Neuronal stem cell (in vitro differentiated cells): ENCODE results near the gene OSER1.

Experiments
- DNase-seq: peaks from one replicate; pipeline ENCODE4 v3.0.0-alpha.2; 2013; ENCODE audit warnings: low spot score
- H2AFZ ChIP-seq: one replicate; pipeline ENCODE4 v1.6.1; 2013; ENCODE audit warnings: mild to moderate bottlenecking, low read length, inconsistent platforms
- H2AK5ac ChIP-seq: 2 replicates; pipeline ENCODE4 v1.6.1; 2013; ENCODE audit warnings: low read depth, mild to moderate bottlenecking, inconsistent platforms, low read length, moderate library complexity, mixed read lengths
- H2BK120ac ChIP-seq: 2 replicates; pipeline ENCODE4 v1.6.1; 2013; ENCODE audit warnings: low read depth, mild to moderate bottlenecking, inconsistent platforms, low read length, moderate library complexity, mixed read lengths
- H2BK12ac ChIP-seq: one replicate; pipeline ENCODE4 v1.6.1; 2013; ENCODE audit warnings: low read length, inconsistent platforms
- H2BK15ac ChIP-seq: 2 replicates; pipeline ENCODE4 v1.6.1; 2013; ENCODE audit warnings: mild to moderate bottlenecking, low read length, inconsistent platforms, mixed read lengths
- H2BK5ac ChIP-seq: one replicate; pipeline ENCODE4 v1.6.1; 2013; ENCODE audit warnings: inconsistent platforms, mild to moderate bottlenecking, low read length, moderate library complexity
- H3K14ac ChIP-seq: one replicate; pipeline ENCODE4 v1.6.1; 2013; ENCODE audit warnings: low read length, inconsistent platforms
- H3K18ac ChIP-seq: 2 replicates; pipeline ENCODE4 v1.6.1; 2013; ENCODE audit warnings: low read length, inconsistent platforms
- H3K23ac ChIP-seq: 2 replicates; pipeline ENCODE4 v1.6.1; 2013; ENCODE audit warnings: low read depth, mild to moderate bottlenecking, mixed read lengths, low read length, inconsistent platforms; ENCODE audit not compliant: poor library complexity
- H3K27ac ChIP-seq: replicated peaks from 3 replicates; pipeline ENCODE4 v1.5.1; 2013; ENCODE audit warnings: low read length, inconsistent platforms
- H3K27me3 ChIP-seq, 3 experiments: 2 replicates each; pipeline ENCODE4 v1.6.1; 2013; ENCODE audit warnings: low read length in 3 of 3, mild to moderate bottlenecking in 2 of 3, inconsistent platforms in 1 of 3, low read depth in 1 of 3, mixed read lengths in 1 of 3, moderate library complexity in 1 of 3; ENCODE audit not compliant: control insufficient read depth in 3 of 3, insufficient read depth in 3 of 3
- H3K36me3 ChIP-seq, 2 donors: replicated peaks in 1 of 2; 2 replicates each; pipeline ENCODE4 v1.6.1; 2013; ENCODE audit warnings: low read length in 2 of 2; ENCODE audit not compliant: control insufficient read depth in 2 of 2, insufficient read depth in 2 of 2
- H3K4ac ChIP-seq: 2 replicates; pipeline ENCODE4 v1.6.1; 2013; ENCODE audit warnings: inconsistent platforms, mild to moderate bottlenecking, low read length, moderate library complexity
- H3K4me1 ChIP-seq, 2 donors: 1 replicate in 1 of 2; 2 replicates in 1 of 2; pipeline ENCODE4 v1.6.1; 2013; ENCODE audit warnings: low read length in 2 of 2, low read depth in 1 of 2; ENCODE audit not compliant: control insufficient read depth in 2 of 2, insufficient read depth in 1 of 2
- H3K4me2 ChIP-seq: one replicate; pipeline ENCODE4 v1.6.1; 2013; ENCODE audit warnings: mild to moderate bottlenecking, low read length, inconsistent platforms; ENCODE audit not compliant: insufficient read depth, poor library complexity, severe bottlenecking
- H3K4me3 ChIP-seq, 2 donors: 2 replicates each; pipeline ENCODE4 v1.5.1; 2013; ENCODE audit warnings: low read length in 2 of 2, mild to moderate bottlenecking in 2 of 2, inconsistent platforms in 1 of 2, moderate library complexity in 1 of 2
- H3K79me1 ChIP-seq: one replicate; pipeline ENCODE4 v1.6.1; 2013; ENCODE audit warnings: low read depth, mild to moderate bottlenecking, inconsistent platforms, low read length, moderate library complexity
- H3K9ac ChIP-seq: one replicate; pipeline ENCODE4 v1.6.1; 2013; ENCODE audit warnings: mild to moderate bottlenecking, low read depth, low read length, inconsistent platforms; ENCODE audit not compliant: poor library complexity
- H3K9me3 ChIP-seq, 2 donors: replicated peaks in 1 of 2; 2 replicates each; pipeline versions ENCODE3 to v1.6.1; 2013; ENCODE audit warnings: low read length in 2 of 2, mild to moderate bottlenecking in 2 of 2, inconsistent platforms in 1 of 2, low read depth in 1 of 2, mixed read lengths in 1 of 2, moderate library complexity in 1 of 2; ENCODE audit not compliant: control insufficient read depth in 2 of 2, insufficient read depth in 1 of 2
- H4K8ac ChIP-seq: one replicate; pipeline ENCODE4 v1.6.1; 2013; ENCODE audit warnings: low read depth, mild to moderate bottlenecking, inconsistent platforms, low read length, moderate library complexity
- H4K91ac ChIP-seq: one replicate; pipeline ENCODE4 v1.6.1; 2013; ENCODE audit warnings: low read length, low read depth, mild to moderate bottlenecking, inconsistent platforms; ENCODE audit not compliant: poor library complexity
- WGBS, 2 donors: extraction: QIAGEN DNeasy Blood & Tissue Kit; methylation state at CpG; one replicate each; pipeline ENCODE4 v1.1.7; 2013; ENCODE audit warnings: missing lambda C conversion rate in 2 of 2, mixed read lengths in 1 of 2; ENCODE audit not compliant: insufficient read length in 2 of 2, insufficient replicate concordance in 1 of 2; ENCODE audit errors: extremely low coverage in 2 of 2; 5-methylcytosine and 5-hydroxymethylcytosine counted together

OSER1 gene

DNA sequence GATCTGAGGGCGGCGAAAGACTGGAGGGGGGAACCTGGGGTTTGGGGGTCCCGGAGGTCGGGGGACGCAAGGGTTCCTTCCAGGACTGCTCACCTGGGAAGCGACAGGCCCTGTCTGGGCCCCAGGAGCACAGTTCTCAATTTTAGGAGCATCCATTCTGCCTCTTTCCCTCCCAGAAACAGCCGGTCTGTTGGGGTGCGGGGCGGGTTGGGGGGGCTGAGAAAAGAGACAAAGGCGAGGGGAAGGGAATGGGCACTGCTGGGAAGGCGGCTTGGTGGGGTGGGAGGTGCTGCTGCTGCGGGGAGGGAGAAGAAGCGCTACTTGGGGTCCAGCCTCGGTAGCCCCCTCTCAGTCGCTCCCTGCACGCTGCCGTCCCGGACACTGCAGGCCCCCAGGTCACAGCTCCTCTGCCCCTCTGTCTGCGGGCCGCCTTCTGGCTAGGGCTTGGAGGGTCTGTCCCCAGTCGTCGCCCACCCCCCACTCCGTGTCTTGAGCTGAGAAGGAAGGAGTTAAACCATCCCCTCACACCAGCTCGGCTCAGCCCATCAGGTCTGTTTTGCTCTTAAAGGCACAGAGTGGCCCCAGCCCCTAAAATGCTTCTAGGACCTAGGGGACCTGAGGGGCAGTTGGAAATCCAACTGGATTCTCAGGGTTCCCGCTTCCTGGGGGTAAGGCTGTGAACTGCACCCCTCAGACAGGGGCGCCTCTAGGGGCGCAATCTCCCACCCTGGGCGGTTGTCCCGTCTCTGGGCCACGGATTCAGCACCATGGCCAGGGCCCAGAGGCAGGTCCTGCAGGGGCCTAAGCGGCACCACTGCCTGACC lies 37.2 kb upstream of the OSER1 start:
- Histone ChIP-seq H3K9ac (no peak overlapping the region), H2AFZ (peak overlapping the region; percentile 98), H2AK5ac (no peak overlapping the region), H2BK12ac (no peak overlapping the region), H3K4me1 (peaks cover 3 to 5% of the 10 kb centered on the region in 2 donors), H3K36me3 (no peaks in the 10 kb centered on the region), H4K91ac (no peak overlapping the region), H3K18ac (no peak overlapping the region), H3K14ac (no peak overlapping the region), H3K4ac (no peak overlapping the region), H3K27me3 (peaks cover 0 to 8% (median 4%) of the 10 kb centered on the region in 3 experiments), H2BK15ac (no peak overlapping the region), H3K27ac (no peak overlapping the region), H3K4me2 (peak overlapping the region; percentile 79), H2BK5ac (peak overlapping the region; percentile 59), H3K9me3 (no peaks in the 10 kb centered on the region), H2BK120ac (no peak overlapping the region), H4K8ac (no peak overlapping the region), H3K4me3 (peak overlapping the region; percentile 61 to 78), H3K23ac (no peak overlapping the region), H3K79me1 (no peaks in the 10 kb centered on the region)
- WGBS, 2 donors = no CpG with 5 or more reads among the region's 31 CpGs
- DNase-seq = peak; percentile 78

DNA sequence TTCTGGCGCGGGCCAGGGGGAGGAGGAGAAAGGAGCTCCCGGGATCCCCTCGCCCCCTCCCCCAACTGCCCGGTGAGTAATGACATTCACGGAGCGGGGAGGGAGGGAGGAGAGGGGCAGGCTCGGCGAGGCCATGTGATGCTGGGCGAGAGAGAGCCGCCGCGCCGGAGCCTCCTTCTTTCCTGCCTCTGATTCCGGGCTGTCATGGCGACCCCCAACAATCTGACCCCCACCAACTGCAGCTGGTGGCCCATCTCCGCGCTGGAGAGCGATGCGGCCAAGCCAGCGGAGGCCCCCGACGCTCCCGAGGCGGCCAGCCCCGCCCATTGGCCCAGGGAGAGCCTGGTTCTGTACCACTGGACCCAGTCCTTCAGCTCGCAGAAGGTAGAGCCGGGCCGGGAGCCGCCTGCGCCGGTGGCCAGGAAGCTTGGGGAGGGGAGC lies 36.6 kb upstream of the OSER1 start, which contains the start of gene GDAP1L1:
TSS of gene GDAP1L1 (plus strand) at position 178 of the 441 bp plus-strand sequence. CDS start at position 205, 27 bp downstream.
- Histone ChIP-seq H3K4me3 (peak within 1 kb of the TSS; percentile 61 to 78), H3K9me3 (no peaks in the 10 kb centered on the region), H3K36me3 (no peaks in the 10 kb centered on the region), H3K18ac (peak within 1 kb of the TSS; percentile 53), H2BK120ac (no peak within 1 kb of the TSS), H2BK12ac (no peak within 1 kb of the TSS), H4K8ac (no peak within 1 kb of the TSS), H2AFZ (peak within 1 kb of the TSS; percentile 98), H3K27me3 (peaks cover 0 to 8% (median 4%) of the 10 kb centered on the region in 3 experiments), H3K4me1 (peaks cover 3 to 5% of the 10 kb centered on the region in 2 donors), H3K23ac (no peak within 1 kb of the TSS), H2AK5ac (no peak within 1 kb of the TSS), H3K9ac (no peak within 1 kb of the TSS), H3K4me2 (peak within 1 kb of the TSS; percentile 79), H3K14ac (no peak within 1 kb of the TSS), H3K4ac (no peak within 1 kb of the TSS), H3K79me1 (no peaks in the 10 kb centered on the region), H2BK5ac (peak within 1 kb of the TSS; percentile 59), H3K27ac (no peak within 1 kb of the TSS), H2BK15ac (no peak within 1 kb of the TSS), H4K91ac (no peak within 1 kb of the TSS)
- peak; percentile 51 for DNase-seq
- WGBS, 2 donors = no CpG with 5 or more reads among the region's 32 CpGs

DNA sequence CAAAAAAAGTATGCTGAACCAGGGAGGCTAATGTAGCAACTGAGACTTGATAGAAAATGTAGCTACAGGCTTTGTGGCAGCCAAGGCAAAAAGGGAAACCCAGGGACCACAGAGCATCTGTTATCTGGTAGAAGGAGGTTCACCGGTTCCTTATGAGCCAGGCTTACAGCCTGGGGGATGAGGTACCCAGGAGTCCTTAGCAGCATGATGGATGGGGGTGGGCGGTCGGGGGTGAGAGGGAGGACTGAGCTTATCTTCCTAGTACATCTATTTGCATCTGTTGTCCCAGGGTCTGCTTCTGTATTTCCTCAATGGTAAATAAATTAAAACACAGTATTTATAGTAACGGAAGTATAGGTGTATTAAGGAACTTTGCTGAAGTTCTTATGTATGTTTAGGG lies 35.4 kb upstream of the OSER1 start:
- no CpG with 5 or more reads among the region's 4 CpGs for WGBS, 2 donors

DNA sequence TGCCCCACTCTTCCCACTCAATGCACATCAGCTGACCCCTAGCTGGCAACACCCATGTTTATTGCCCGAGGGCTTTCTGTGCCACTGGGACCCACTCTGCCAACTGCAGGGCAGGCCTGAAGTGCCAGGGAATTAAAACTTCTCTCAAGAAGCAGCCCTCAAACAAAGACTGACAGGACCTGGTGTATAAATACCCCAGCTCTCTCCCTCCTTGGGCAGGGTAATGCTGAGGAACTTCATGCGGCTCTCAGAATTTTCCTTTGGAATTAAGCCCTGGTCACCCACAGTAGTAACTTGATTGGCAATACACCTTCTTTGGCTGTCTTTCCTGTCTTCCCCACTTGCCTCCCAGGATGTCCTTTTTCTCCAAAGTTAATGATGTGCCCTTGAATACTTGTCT lies 31.2 kb upstream of the OSER1 start:
- Histone ChIP-seq H3K4me1 (no peaks in the 10 kb centered on the region), H2AK5ac (no peak overlapping the region), H2AFZ (no peak overlapping the region), H3K9me3 (peaks cover 0 to 2% of the 10 kb centered on the region in 2 donors), H3K4me2 (no peak overlapping the region), H3K18ac (no peak overlapping the region), H2BK5ac (no peak overlapping the region), H2BK120ac (no peak overlapping the region), H3K27me3 (peaks cover 0 to 11% (median 0%) of the 10 kb centered on the region in 3 experiments), H3K36me3 (no peaks in the 10 kb centered on the region), H3K9ac (no peak overlapping the region), H3K79me1 (no peaks in the 10 kb centered on the region), H2BK15ac (no peak overlapping the region), H2BK12ac (peak overlapping the region; percentile 34), H4K8ac (no peak overlapping the region), H3K4ac (no peak overlapping the region), H3K23ac (no peak overlapping the region), H4K91ac (no peak overlapping the region), H3K14ac (peak overlapping the region; percentile 31), H3K4me3 (no peak overlapping the region), H3K27ac (no peak overlapping the region)
- WGBS, 2 donors = no CpG with 5 or more reads among the region's 2 CpGs
- DNase-seq = no peak

More for the DNA sequence above, 35.4 kb upstream of the OSER1 start:
- Histone ChIP-seq H2BK15ac (no peak overlapping the region), H3K14ac (no peak overlapping the region), H4K91ac (no peak overlapping the region), H4K8ac (no peak overlapping the region), H2BK120ac (no peak overlapping the region), H3K4me1 (peaks cover 3 to 5% of the 10 kb centered on the region in 2 donors), H3K18ac (no peak overlapping the region), H3K9ac (no peak overlapping the region), H3K4ac (no peak overlapping the region), H2AK5ac (no peak overlapping the region), H3K36me3 (no peaks in the 10 kb centered on the region), H2AFZ (no peak overlapping the region), H3K4me2 (no peak overlapping the region), H3K27me3 (peaks cover 0 to 11% (median 4%) of the 10 kb centered on the region in 3 experiments), H3K23ac (no peak overlapping the region), H3K4me3 (no peak overlapping the region), H3K27ac (no peak overlapping the region), H3K79me1 (no peaks in the 10 kb centered on the region), H3K9me3 (no peaks in the 10 kb centered on the region), H2BK12ac (no peak overlapping the region), H2BK5ac (no peak overlapping the region)
- no peak for DNase-seq
